SU-DHL-6 (cell line): Measurements from ENCODE around the gene TP53RK.

Source experiments
- CTCF ChIP-seq: fragments of 200-600 bp; sonication (generic); IDR thresholded peaks from one replicate; pipeline ENCODE4 v1.5.1; 2017; ENCODE audit warnings: antibody characterized with exemption, mild to moderate bottlenecking, low read length, moderate library complexity; ENCODE audit not compliant: insufficient read depth, poor library complexity, severe bottlenecking
- EZH2phosphoT487 ChIP-seq: fragments of 200-600 bp; sonication (generic), shearing (Covaris generic); conservative IDR thresholded peaks from 2 replicates; pipeline ENCODE4 v1.6.1; 2018; ENCODE audit warnings: mild to moderate bottlenecking, antibody characterized with exemption, low read length, moderate library complexity, mixed read lengths

- TF ChIP-seq CTCF (no peak), EZH2phosphoT487 (no peak)
Observed at GRCh38 chr20:46700481-46700880, 11.2 kb upstream of the TP53RK start.
